GM18909 (cell line): ENCODE data around the gene CMSS1.
"Not testable (repeated sequence)": the region's sequence is repeated elsewhere in the genome, so short reads cannot be mapped to it uniquely, and the experiment has no call there.

Source experiments
- ATAC-seq: cut with Tn5 transposase; IDR thresholded peaks from one replicate; pipeline ENCODE4 v1.9.1; 2021; ENCODE audit warnings: mild to moderate bottlenecking; ENCODE audit not compliant: unreplicated experiment, poor library complexity

CMSS1 gene

DNA sequence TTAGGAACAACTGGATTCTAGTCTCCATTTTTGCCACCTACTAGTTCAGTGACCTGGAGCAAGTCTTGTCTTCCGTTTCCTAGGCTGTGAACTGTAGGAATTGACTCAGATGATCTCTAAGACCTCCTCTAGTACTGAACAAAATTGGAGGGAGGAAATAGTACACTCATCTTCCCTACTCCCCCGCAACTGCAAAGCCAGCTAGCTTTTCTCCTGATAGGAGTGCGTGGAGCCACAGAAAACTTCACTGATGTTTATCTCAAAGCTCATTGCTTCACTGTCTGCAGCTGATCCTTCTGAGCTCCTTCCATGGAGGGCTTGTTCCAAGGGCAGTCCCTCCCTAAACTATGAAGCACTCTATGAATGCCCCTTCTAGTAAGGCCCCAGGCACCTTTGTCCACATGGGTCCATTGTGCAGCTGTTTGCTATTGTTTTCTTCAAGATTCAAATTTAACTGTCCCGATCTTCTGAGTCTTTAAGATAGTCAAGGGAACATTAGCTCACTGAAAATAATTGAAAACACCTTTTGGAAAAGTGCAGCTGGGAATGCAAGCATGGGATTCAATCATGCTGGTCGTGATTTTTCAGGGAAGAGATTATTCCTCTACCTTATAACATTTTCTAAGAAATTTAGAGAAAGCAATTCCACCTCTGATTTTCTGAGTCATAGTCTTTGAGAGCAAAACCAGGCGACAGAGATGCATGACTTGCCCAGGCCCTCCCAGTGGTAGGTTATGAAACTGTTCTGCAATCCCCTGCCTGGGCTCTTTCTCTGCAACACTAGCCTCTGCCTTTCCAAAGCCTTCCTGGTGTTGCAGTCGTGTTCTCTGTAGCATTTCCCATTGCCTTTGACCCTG is 272.4 kb downstream of the CMSS1 start:
- ATAC-seq = peak; percentile 74

DNA sequence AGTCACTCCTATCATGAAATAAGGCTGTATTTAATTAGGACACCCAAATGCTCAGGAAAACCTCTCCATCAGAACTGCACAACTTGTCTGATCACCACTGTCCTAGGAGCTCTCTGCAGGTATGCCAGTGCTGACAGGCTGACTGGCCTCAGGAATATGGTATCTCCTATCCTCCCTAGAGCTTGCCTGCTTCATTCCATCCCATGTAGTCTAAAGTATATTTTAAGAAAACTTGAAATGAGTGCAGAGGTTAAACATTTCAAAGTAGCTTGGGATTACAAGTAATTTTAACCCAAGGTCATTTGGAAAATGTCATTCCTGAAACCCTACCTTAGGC is 273.0 kb downstream of the CMSS1 start:
- ATAC-seq = peak; percentile 19

DNA sequence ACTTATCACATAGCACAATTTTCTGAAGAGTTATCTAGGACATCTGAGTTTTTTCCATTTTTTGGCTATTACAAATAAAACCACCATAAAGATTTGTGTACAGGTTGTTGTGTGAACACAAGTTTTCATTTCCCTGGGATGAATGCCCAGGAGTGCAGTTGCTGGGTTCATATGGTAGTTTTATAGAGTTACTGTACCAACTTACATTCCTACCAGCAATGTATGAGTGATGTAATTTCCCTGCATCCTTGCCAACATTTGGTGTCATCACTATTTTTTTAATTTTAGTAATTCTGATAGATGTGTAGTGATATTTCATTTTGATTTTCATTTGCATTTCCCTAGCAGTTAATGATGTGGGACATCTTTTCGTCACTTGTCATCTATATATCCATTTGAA is 276.2 kb downstream of the CMSS1 start:
- ATAC-seq = no peak

DNA sequence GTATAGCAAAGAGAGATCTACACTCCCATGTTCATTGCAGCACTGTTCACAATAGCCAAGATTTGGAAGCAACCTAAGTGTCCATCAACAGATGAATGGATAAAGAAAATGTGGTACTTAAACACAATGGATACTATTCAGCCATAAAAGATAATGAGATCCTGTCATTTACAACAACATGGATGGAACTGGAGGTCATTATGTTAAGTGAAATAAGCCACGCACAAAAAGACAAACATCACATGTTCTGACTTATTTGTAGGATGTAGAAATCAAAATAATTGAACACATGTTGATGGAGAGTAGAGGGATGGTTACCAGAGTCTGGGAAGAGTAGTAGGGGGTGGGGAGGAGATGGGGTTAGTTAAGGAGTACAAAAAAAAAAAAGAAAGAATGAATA is 278.6 kb downstream of the CMSS1 start:
- ATAC-seq = not testable (repeated sequence)

DNA sequence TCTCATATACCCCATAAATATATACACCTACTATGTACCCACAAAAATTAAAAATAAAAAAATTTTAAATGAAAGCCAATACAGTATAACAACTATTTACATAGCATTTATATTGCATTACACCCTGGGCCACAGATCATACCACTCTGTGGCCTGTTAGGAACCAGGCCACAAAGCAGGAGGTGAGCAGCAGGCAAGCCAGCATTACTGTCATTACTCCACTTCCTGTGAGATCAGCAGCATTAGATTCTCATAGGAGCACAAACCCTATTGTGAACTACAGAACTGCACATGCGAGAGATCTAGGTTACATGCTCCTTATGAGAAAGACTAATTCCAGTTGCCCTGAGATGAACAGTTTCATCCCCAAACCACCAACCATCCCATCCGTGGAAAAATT is 279.2 kb downstream of the CMSS1 start:
- ATAC-seq = no peak

DNA sequence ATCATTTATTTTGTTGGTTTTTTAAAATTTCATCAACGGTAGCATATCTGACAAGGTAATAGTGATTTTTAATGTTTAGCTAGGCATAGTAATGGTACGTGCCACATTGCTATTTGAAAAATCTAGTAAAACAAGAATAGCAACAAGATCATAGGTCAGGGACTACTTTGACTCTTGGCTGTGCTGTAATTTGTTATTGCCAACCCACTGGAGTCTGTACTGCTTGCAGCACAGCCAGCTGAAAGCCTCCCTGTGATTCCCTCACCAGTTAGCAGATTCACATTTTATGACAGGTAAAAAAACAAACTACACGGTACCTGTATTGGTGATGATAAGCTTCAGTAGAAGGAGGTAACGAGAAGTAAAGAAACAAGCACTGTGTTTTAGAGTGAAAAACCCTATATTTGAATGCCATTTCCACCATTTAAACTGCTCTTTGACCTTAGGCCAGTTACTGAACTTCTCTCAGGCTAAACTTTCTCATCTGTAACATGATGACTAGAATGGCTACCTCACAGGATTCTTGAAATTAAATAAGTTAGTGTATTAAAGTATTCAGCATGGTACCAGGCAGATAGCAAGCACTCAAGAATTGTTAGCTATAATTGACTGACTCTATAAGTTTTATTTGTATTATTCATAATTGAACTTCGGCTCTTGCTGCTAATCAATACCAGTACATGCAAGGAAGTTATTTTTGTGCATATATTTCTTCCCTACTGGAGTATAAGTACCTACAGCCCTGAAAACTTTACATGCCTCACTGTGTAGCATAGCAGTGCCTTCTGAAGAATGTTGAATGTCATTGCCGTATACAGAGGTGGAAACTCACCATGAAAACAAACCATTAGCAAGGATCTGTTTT is 280.5 kb downstream of the CMSS1 start:
- no peak for ATAC-seq

DNA sequence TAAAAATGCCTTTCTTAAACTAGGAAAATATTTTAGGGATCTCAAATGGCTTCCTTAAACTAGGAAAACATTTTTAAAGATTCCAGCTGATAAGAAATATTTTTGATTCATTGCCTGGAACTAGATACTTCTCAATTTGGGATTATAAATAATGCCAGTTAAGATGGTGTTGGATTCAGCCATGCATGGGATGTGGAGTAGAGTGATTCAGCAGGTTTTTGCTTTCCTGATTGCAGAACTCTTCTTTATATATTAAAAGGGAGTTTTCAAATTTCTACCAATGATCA is 281.1 kb downstream of the CMSS1 start:
- no peak for ATAC-seq

DNA sequence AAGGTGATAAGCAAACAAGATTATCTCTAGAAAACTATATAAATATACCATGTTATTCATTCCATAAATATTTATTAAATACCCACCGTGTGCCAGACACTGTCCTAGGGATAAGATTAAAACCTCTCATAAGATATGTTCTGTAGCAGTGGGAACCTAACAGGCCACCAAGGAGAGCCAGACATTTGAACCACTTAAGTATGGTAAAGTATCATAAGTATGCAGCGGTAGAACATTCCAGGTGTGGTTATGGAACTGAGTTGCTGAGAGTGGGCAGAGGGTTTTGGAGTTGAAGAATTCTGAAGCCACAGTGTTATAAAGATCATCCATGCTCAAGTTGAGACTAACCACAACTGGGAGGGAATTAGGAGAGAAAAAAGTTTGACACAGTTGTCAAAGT is 282.0 kb downstream of the CMSS1 start:
- no peak for ATAC-seq

DNA sequence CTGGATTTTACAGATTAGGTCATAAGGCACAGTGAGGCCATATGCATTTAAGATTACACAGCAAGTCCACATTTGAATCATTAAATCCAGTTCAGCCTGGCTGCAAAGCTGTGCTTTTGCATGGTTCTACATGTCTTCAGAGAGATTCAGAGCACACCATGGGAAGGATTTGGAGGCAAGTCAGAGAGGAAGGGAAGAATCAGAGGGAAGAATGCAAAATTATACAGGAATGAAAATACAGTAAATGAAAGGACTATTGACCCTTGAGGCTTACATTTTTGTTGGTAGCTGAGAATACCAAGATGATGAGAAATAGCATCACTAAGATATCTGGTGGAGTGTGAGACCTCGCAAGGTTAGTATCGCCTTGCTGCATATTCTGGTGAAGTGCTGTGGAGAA is 282.8 kb downstream of the CMSS1 start:
- ATAC-seq = no peak

DNA sequence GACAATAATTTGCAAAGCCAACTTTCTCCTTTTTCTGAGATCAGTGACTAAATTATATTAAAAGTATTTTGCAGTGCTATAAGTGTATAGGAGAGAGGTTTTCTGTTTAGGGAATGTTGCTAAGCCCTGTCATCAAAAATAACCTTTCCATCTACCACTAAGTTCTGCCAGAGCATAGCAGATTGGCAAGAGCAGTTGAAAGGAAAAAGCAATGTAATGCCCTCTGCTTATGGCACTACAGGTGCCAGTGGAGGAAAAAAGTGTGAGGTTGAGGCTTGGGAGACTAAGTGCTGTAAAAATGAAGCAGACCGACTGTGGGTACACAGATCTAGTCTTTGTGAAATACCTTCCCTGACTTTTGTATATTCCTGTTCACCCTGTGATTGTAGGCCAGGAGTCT is 285.1 kb downstream of the CMSS1 start:
- no peak for ATAC-seq

DNA sequence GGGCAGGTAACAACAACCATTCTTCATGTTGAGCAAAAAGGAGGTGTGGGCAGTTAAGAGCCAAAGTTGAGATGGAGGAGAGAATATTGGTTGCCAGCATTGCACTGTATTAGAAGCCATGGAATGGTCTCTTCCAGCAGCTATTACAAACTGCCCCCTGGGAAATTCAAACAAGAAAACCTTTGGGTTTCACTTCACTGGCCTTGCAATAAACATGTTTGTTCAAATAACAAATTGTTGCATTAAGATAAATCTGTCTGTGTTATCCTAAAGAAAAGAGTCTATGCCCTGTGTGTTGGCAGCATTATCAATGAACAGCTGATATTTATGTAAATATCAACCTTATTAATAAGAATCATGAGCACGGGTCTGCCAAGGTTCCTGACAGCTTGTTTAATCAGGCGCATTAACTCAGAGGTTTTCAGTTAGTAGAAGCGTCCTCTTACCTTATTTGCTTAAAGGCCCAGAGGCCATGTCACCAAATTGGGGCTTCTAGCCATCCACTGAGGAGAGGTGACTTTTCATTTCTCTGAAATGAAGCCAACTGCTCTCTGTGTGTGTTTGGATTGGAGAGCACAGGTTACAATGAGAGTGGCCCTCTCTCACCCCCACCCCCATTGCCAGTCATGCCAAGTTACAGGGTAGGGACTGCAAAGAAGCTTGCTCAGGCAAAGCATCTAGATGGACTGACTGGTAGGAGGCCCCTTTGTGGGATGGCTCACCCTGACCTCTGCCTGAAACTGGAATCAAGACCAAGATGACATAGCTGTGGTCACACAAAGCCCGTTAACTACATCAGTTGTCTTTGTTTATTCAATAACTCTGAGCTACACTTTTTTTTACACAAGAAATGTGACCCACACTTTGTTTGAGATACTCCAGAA is 286.1 kb downstream of the CMSS1 start:
- ATAC-seq = peak; percentile 91

DNA sequence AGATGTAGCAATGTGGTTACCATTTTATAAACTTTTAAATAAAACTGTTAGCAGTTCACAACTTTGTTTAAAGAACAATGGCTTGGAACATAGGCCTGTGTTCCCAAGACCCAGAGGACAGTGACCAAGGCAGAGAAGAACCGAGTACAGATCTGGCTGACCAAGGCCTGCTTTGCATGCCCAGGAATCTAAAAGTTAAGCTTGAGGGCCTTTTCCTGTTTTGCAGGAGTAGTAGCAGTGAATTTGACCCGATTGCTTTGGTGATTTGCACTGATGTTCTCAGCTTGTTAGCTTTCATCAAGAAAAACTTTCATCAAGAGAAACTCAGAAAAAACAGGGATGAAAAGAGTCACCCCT is 286.8 kb downstream of the CMSS1 start:
- peak; percentile 32 for ATAC-seq

DNA sequence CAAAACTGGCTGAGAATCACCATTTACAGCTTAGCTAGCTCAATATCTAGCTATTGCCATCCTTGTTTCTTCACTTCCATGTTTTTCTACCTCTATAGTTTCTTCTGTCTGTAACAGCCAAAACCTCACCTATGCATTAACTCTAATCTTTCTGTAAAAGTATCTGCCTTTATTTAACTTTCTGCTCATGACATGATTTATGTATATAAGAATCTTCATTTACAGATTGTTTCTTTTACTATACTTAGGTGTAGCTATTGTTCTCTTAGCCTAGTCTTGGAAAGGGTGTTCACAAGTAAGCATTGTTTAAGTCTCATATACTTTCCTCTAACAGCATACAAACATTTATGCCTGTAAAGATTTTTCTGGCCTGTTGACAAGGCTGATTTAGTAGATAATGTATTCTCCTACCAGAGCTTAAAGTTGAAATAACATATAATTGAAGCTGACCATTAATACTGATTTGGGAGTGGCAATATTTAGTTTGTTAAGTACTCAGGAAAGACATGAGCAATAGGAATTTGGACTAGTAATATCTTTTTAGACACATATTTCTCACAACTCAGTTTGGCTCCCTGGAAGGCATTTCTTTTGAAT is 287.3 kb downstream of the CMSS1 start:
- no peak for ATAC-seq

DNA sequence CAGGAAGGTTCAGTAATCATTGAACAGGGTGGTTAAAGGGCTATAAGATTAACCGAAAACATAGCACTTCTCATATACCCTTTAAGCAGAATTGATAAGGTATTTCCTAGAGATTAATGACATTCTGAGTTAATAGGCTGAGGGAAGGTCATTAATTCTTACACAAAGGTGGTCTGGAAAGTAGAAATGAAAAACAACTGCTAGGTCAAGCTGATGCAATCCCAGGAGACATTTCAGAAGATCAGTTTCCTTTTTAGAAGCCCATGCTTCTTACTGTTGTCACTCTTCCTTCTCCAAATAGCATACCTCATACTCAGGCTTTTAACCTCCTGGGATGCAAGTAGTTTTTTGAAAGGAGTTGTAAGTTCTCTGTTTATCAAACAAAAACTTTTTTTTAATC is 287.8 kb downstream of the CMSS1 start:
- peak; percentile 45 for ATAC-seq

DNA sequence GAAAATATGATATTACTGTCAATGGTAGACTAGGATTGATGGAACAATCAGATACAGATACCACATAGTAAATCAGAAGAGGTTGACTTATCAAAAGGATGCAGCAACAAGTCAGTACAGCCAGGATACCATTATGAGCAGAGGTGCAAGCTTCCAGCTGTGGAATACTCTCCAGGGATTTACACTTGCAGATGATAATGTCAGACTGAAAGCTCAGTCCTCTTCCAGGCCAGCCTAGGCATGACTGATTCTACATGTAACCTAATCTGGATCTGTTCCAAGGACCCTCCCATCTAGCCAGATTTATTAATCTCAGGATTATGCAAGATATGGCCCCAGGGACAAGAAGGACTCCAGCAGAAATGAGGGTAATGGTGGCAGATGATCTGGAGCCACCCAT is 288.4 kb downstream of the CMSS1 start:
- no peak for ATAC-seq

DNA sequence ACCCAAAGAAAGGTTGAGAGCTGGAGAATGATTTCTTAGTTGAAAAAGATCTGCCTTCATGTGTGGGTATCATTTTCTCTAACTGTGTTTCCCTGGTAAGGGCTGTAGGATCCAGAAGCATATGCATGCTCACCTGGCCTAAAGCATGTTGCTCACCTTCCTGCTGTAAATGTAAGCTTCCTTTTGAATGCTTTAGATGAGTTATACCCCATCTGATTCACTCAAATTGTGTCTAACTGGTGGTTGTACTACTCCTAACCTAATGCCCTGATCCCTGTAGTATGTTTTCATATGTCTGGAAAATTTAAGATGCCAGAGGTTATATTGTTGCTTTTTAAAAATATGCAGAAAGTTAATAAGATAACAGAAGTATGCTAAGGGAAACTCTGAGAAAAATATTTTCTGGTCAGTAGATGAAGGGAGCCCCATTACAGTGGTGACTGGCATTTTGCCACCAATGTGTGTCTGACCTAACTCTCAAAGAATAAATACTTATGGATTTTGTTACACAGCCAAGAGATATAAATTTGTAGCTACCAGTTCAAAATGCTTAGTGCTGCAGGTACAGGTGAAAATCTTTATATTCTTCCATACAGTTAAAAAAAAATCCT is 289.0 kb downstream of the CMSS1 start:
- no peak for ATAC-seq

DNA sequence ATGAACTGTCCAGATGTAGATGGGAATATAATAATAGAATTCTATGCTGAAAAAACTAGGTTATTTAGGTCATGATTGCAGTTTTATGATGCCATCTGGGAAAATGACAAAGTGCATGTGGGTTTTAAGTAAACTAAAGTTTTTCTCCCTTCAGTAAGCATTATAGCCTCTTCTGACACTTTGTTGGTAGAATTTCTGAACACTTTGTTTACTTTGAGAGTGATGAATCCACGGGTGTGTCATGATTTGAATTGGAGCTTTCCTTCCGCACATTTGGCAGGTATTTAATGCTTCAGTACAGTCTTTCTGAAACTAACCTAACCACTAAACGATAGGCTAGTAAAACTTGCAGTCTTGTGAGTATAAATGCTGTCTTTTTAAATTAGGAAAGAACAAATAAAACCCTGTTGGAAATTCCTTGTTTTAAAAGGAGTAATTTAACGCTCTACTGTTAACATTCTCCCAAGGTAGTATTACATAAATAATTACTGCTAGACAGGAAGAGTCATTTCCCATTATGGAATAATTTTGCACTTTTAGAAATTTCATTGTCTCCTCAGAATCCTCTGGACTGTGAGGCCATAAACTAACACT is 289.7 kb downstream of the CMSS1 start:
- ATAC-seq = no peak

DNA sequence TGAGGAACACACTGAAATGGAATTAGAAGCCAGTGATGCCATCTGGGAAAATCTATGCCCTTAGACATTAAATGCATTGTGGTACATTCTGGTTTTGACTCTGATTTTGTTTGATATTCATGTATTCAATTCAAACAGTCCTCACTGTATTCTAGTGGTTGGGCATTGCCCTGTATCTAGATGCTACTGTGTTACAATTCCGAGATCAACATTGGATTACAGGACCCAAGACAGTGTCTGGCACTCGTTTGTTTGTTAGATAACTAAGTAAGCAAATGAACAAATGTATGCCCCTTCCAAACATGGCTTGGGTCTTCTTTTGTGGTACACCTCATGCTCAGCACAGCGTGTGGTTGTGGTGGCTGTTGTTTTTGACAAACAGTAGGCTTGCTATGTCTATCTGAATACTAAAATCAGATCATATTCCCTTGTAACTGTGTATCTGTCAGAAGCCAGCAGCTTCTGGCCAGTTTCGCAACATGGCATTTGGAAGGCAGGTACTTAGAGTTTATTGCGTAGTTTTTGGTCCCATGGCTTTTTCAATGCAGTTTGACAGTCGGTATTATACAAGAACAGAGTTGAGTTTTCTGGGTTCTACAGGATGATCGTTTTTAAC is 290.9 kb downstream of the CMSS1 start:
- ATAC-seq = no peak

DNA sequence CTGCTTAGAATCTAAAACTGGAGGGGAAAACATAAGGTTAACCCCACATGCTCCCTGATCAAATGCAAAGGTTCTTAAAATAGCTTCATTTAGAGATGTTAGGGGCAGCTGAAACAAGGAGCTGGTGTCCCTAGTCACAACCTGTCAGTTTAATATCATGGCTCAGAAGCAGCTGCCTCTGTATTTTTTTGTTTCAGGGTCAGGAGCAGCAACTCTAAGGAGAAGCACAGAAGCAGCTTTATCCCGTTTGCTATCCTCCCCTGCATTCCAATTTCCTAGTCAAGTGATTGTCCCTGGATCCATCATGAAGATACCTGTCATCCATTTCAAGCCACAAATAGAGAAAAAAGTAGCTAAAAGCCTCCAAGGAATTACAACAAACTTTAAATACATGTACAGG is 292.5 kb downstream of the CMSS1 start:
- ATAC-seq = no peak
